HL-60 (cell line): Measurements from ENCODE around the gene NOS1AP.

Source experiments
- POLR2AphosphoS5 ChIP-seq: IDR thresholded peaks from 2 replicates; pipeline ENCODE4 v1.6.1; 2012; ENCODE audit warnings: low read depth
- SPI1 ChIP-seq: IDR thresholded peaks from 2 replicates; pipeline ENCODE4 v1.6.1; 2012; ENCODE audit warnings: low read depth, mild to moderate bottlenecking, borderline replicate concordance
- TF ChIP-seq, protein P1 (sequence below): IDR thresholded peaks from one replicate; pipeline ENCODE4 v1.5.1; 2011; ENCODE audit warnings: low read length, control low read depth, inconsistent platforms; ENCODE audit not compliant: insufficient read depth

GRCh38 chr1:162172311-162173102 is 103.0 kb downstream of the NOS1AP start:
- TF ChIP-seq, protein P1, sequence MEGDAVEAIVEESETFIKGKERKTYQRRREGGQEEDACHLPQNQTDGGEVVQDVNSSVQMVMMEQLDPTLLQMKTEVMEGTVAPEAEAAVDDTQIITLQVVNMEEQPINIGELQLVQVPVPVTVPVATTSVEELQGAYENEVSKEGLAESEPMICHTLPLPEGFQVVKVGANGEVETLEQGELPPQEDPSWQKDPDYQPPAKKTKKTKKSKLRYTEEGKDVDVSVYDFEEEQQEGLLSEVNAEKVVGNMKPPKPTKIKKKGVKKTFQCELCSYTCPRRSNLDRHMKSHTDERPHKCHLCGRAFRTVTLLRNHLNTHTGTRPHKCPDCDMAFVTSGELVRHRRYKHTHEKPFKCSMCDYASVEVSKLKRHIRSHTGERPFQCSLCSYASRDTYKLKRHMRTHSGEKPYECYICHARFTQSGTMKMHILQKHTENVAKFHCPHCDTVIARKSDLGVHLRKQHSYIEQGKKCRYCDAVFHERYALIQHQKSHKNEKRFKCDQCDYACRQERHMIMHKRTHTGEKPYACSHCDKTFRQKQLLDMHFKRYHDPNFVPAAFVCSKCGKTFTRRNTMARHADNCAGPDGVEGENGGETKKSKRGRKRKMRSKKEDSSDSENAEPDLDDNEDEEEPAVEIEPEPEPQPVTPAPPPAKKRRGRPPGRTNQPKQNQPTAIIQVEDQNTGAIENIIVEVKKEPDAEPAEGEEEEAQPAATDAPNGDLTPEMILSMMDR = no peak
- TF ChIP-seq POLR2AphosphoS5 = no peak
- TF ChIP-seq SPI1 = no peak
